Panc1 (cell line): ENCODE results near the gene SLIT3. TPM values are rescaled to one million over a fixed set of nuclear protein-coding genes. Genes with fewer than 3 reads are reported as not detected.

Experiments used
- ATAC-seq: fragments of 200-7000 bp; cut with Tn5 transposase; 2 replicates; pipeline ENCODE4 v1.9.1; 2020; ENCODE audit warnings: mild to moderate bottlenecking, moderate library complexity
- BruUV-seq: library from RNA; stranded (reverse); fragments of 400-500 nt; replicated peaks from 2 replicates; lab custom pipeline; 2021; lab: Mats Ljungman, UMichigan
- CTCF ChIA-PET: fragments of 300-600 bp; sonication (Branson Sonifier 250); formaldehyde crosslinking; loops from one replicate; lab custom pipeline; 2022; ENCODE audit warnings: antibody characterized with exemption; lab: Charles Lee
- POLR2A ChIA-PET: fragments of 300-600 bp; sonication (Branson Sonifier 250); formaldehyde crosslinking; loops from one replicate; lab custom pipeline; 2022; ENCODE audit warnings: antibody characterized with exemption; lab: Charles Lee
- DNase-seq: peaks from one replicate; pipeline ENCODE4 v3.0.0-alpha.2; 2010; ENCODE audit warnings: low read depth, low spot score
- H3K27ac ChIP-seq: 2 replicates; pipeline ENCODE4 v1.5.1; 2011; ENCODE audit warnings: mild to moderate bottlenecking, low read length, inconsistent platforms
- H3K27me3 ChIP-seq: fragments of 200-500 bp; sonication (Bioruptor generic); 2 replicates; pipeline ENCODE4 v1.6.0; 2014; ENCODE audit warnings: low read length, inconsistent platforms; ENCODE audit not compliant: control insufficient read depth, insufficient read depth
- H3K36me3 ChIP-seq: fragments of 200-500 bp; sonication (Bioruptor generic); 2 replicates; pipeline ENCODE4 v1.5.1; 2014; ENCODE audit warnings: inconsistent platforms, mild to moderate bottlenecking, low read length, moderate library complexity; ENCODE audit not compliant: control insufficient read depth, insufficient read depth
- H3K4me1 ChIP-seq: 2 replicates; pipeline ENCODE4 v1.5.1; 2011; ENCODE audit warnings: inconsistent platforms, mild to moderate bottlenecking, low read length, moderate library complexity; ENCODE audit not compliant: control insufficient read depth, insufficient read depth
- H3K4me3 ChIP-seq, 2 experiments: 2 replicates each; pipeline ENCODE4 v1.5.1; 2011 to 2012; ENCODE audit warnings: low read depth in 2 of 2, low read length in 2 of 2, mild to moderate bottlenecking in 2 of 2, inconsistent platforms in 1 of 2, moderate library complexity in 1 of 2
- H3K9me3 ChIP-seq: fragments of 200-500 bp; sonication (Bioruptor generic); 2 replicates; pipeline ENCODE4 v1.5.1; 2014; ENCODE audit warnings: low read depth, mild to moderate bottlenecking, inconsistent platforms, low read length, moderate library complexity; ENCODE audit not compliant: control insufficient read depth, insufficient read depth
- POLR2AphosphoS5 ChIP-seq: IDR thresholded peaks from 2 replicates; pipeline ENCODE4 v1.6.1; 2012; ENCODE audit warnings: mild to moderate bottlenecking, low read depth, low read length, moderate library complexity
- SIN3A ChIP-seq: IDR thresholded peaks from 2 replicates; pipeline ENCODE4 v1.6.1; 2012; ENCODE audit warnings: low read depth, mild to moderate bottlenecking, low read length, moderate library complexity, borderline replicate concordance; ENCODE audit not compliant: insufficient read depth
- TCF7L2 ChIP-seq: IDR thresholded peaks from 2 replicates; pipeline ENCODE4 v1.6.1; 2011; ENCODE audit warnings: mild to moderate bottlenecking, low read depth, low read length, inconsistent platforms
- in situ Hi-C: cut with HindIII; loops from 2 replicates; pipeline ENCODE4 v1.10.0; 2016; ENCODE audit warnings: low sequenced_read_pairs, low pct_unique_long_range_greater_than_20kb
- intact Hi-C: fragments of 100-400 bp; cut with micrococcal nuclease; formaldehyde crosslinking; loops from one replicate; pipeline ENCODE4 v1.10.0; 2022; ENCODE audit not compliant: unreplicated experiment
- total RNA-seq: library from RNA; stranded (reverse); gene quantifications from one replicate; pipeline ENCODE4 v1.2.1, GENCODE V29; 2021; ENCODE audit not compliant: unreplicated experiment
- TF ChIP-seq, protein P1 (sequence below): fragments of 450-650 bp; IDR thresholded peaks from 2 replicates; pipeline ENCODE4 v1.5.1; 2017; ENCODE audit warnings: mild to moderate bottlenecking
- TF ChIP-seq, protein P2 (sequence below), 2 experiments: IDR thresholded peaks; 2 replicates each; pipeline ENCODE4 v1.6.1; 2011 to 2012; ENCODE audit warnings: low read depth in 2 of 2, control low read depth in 1 of 2, low read length in 1 of 2, mild to moderate bottlenecking in 1 of 2, moderate library complexity in 1 of 2; ENCODE audit not compliant: insufficient read depth in 1 of 2

The SLIT3 gene
- total RNA-seq, 1 experiment from 2014 or later = 26.4 TPM

DNA sequence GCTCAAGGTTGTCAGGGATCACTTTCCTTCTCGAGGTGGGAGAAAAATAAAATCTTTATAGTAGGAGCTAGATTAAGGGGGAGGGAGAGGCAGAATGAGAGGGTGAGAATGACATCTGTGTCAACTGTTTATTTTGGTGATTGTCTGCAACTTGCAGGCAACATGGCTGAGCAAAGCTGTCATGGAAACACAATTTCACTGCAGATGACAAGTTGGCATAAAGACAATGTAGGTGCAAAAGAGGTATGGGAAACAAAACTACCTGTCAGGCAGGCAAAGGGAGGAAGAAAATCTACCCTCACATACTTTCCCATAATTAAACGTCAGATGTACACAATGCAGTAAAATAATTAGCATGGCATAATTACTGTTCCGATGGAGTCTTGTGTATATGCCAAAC is 167.4 kb downstream of the SLIT3 start:
- ChIA-PET CTCF (no interaction called here), POLR2A (no interaction called here)
- Histone ChIP-seq H3K9me3 (no peaks in the 10 kb centered on the region), H3K27me3 (no peaks in the 10 kb centered on the region), H3K36me3 (no peaks in the 10 kb centered on the region), H3K4me3 (no peak overlapping the region), H3K4me1 (no peaks in the 10 kb centered on the region), H3K27ac (no peak overlapping the region)
- intact Hi-C loops (no loop called here), in situ Hi-C loops (no loop called here)
- no peak for DNase-seq
- TF ChIP-seq POLR2AphosphoS5 (no peak), SIN3A (no peak), TCF7L2 (no peak)
- TF ChIP-seq, protein P1, sequence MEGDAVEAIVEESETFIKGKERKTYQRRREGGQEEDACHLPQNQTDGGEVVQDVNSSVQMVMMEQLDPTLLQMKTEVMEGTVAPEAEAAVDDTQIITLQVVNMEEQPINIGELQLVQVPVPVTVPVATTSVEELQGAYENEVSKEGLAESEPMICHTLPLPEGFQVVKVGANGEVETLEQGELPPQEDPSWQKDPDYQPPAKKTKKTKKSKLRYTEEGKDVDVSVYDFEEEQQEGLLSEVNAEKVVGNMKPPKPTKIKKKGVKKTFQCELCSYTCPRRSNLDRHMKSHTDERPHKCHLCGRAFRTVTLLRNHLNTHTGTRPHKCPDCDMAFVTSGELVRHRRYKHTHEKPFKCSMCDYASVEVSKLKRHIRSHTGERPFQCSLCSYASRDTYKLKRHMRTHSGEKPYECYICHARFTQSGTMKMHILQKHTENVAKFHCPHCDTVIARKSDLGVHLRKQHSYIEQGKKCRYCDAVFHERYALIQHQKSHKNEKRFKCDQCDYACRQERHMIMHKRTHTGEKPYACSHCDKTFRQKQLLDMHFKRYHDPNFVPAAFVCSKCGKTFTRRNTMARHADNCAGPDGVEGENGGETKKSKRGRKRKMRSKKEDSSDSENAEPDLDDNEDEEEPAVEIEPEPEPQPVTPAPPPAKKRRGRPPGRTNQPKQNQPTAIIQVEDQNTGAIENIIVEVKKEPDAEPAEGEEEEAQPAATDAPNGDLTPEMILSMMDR = no peak
- TF ChIP-seq, protein P2, sequence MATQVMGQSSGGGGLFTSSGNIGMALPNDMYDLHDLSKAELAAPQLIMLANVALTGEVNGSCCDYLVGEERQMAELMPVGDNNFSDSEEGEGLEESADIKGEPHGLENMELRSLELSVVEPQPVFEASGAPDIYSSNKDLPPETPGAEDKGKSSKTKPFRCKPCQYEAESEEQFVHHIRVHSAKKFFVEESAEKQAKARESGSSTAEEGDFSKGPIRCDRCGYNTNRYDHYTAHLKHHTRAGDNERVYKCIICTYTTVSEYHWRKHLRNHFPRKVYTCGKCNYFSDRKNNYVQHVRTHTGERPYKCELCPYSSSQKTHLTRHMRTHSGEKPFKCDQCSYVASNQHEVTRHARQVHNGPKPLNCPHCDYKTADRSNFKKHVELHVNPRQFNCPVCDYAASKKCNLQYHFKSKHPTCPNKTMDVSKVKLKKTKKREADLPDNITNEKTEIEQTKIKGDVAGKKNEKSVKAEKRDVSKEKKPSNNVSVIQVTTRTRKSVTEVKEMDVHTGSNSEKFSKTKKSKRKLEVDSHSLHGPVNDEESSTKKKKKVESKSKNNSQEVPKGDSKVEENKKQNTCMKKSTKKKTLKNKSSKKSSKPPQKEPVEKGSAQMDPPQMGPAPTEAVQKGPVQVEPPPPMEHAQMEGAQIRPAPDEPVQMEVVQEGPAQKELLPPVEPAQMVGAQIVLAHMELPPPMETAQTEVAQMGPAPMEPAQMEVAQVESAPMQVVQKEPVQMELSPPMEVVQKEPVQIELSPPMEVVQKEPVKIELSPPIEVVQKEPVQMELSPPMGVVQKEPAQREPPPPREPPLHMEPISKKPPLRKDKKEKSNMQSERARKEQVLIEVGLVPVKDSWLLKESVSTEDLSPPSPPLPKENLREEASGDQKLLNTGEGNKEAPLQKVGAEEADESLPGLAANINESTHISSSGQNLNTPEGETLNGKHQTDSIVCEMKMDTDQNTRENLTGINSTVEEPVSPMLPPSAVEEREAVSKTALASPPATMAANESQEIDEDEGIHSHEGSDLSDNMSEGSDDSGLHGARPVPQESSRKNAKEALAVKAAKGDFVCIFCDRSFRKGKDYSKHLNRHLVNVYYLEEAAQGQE (IDR thresholded peaks at IDR 0.05; ENCODE audit: insufficient read depth in 1 of 2, low read depth in 2 of 2, low read length in 1 of 2) = no peak
- no peak for ATAC-seq
- no TSS peak for BruUV-seq

DNA sequence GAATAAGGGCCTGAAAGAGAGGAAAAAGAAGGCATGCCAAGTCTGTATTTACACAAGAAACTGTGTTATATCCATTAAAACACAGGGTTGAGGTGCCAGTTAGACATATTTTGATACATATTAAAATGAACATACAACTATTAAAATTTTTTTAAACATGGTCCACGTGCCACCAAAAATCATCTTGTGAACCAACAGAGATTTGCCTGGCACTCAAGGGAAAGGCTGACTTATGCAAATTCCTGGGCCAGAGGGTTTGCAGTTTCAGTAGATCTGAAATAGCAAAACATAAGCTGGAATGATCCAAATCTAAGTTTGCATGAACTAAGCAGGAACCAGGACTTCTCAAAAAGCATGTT is 168.7 kb downstream of the SLIT3 start:
- intact Hi-C loops = no loop called here
- Histone ChIP-seq H3K36me3 (no peaks in the 10 kb centered on the region), H3K4me3 (no peak overlapping the region), H3K4me1 (no peaks in the 10 kb centered on the region), H3K9me3 (no peaks in the 10 kb centered on the region), H3K27ac (no peak overlapping the region), H3K27me3 (no peaks in the 10 kb centered on the region)
- ChIA-PET CTCF (no interaction called here), POLR2A (interaction anchor here (0.7 kb wide), 1 partner anchor 16 kb away, joined by 3 read pairs; no protein-coding TSS in a partner anchor)
- no peak for TF ChIP-seq POLR2AphosphoS5
- no peak for DNase-seq
- in situ Hi-C loops = no loop called here
- ATAC-seq = no peak
- BruUV-seq = no TSS peak

DNA sequence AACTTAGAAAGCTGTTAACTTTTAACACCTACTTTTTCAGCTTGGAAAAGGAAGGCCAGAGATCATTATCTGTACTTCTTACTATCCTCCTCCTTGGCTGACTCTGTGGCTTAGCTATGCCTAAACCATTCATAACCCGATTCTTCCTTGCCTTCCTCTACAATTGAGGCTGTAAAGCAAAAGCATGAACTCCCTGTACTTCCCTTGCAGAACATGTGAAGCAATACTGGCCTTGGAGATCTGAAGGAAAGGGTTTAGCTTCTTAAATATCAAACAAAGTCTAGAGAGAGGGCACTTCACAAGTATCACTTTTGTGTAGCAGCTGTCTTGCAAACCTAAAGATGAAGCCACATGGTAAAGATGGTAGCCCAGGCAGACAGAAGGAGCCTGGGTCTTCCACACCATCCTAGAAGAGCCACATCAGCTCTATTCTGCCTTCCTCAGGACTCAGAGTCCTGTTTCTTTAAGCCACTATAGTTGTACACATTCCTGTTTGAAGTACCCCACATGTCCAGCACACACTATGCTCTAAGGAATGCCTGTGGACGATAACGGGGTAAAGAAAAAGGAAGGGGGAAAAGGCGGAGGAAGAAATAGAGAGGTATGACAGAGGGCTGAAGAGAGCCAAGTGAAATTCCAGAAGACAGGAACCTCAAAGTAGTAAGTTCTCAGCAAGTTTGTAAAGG is 169.2 kb downstream of the SLIT3 start:
- intact Hi-C loops = no loop called here

More for the DNA sequence above, 169.2 kb downstream of the SLIT3 start:
- no peak overlapping the region for H3K4me3 ChIP-seq
- no peak for DNase-seq
- H3K4me1 ChIP-seq = no peaks in the 10 kb centered on the region
- ChIA-PET POLR2A (interaction anchor here (0.7 kb wide), 1 partner anchor 16 kb away, joined by 3 read pairs; no protein-coding TSS in a partner anchor), CTCF (no interaction called here)
- no peaks in the 10 kb centered on the region for H3K27me3 ChIP-seq
- H3K36me3 ChIP-seq = no peaks in the 10 kb centered on the region
- in situ Hi-C loops = no loop called here
- no peak for ATAC-seq
- no peak overlapping the region for H3K27ac ChIP-seq
- no TSS peak for BruUV-seq
- TF ChIP-seq POLR2AphosphoS5 (no peak), SIN3A (no peak), TCF7L2 (no peak)
- TF ChIP-seq, protein P2 (IDR thresholded peaks at IDR 0.05; ENCODE audit: insufficient read depth in 1 of 2, low read depth in 2 of 2, low read length in 1 of 2) = no peak
- TF ChIP-seq, protein P1 = no peak
- no peaks in the 10 kb centered on the region for H3K9me3 ChIP-seq
